GM12878 (cell line): Measurements from ENCODE around the gene STK32A. TPM values are rescaled to one million over a fixed set of nuclear protein-coding genes. Genes with fewer than 3 reads are reported as not detected.

Experiments used
- ATAC-seq: fragments of 200-7000 bp; cut with Tn5 transposase; 3 replicates; pipeline ENCODE4 v1.9.1; 2020; ENCODE audit warnings: mild to moderate bottlenecking, moderate library complexity
- BruUV-seq: library from RNA; stranded (reverse); fragments of 400-500 nt; replicated peaks from 2 replicates; lab custom pipeline; 2021; lab: Mats Ljungman, UMichigan
- CTCF ChIA-PET: fragments of 300-600 bp; sonication (Branson Sonifier 250); formaldehyde crosslinking; extraction: SDS; loops from one replicate; lab custom pipeline; 2021; ENCODE audit warnings: inconsistent platforms; lab: Yijun Ruan, JAX
- POLR2A ChIA-PET: fragments of 350-600 bp; formaldehyde crosslinking; extraction: SDS; loops from one replicate; lab custom pipeline; 2021; ENCODE audit warnings: inconsistent platforms; lab: Charles Lee
- RAD21 ChIA-PET: fragments of 300-600 bp; sonication (Branson Sonifier 250); formaldehyde crosslinking; loops from one replicate; lab custom pipeline; 2023; ENCODE audit warnings: antibody characterized with exemption; ENCODE audit not compliant: unreplicated experiment; lab: Charles Lee
- SMC1A ChIA-PET: fragments of 300-600 bp; sonication (Branson Sonifier 250); formaldehyde crosslinking; loops from one replicate; lab custom pipeline; 2023; ENCODE audit not compliant: unreplicated experiment, uncharacterized antibody; lab: Charles Lee
- DNase-seq: peaks from one replicate; pipeline ENCODE4 v3.0.0-alpha.2; 2011; ENCODE audit warnings: low read depth, low spot score
- FAIRE-seq: peaks from 3 replicates; lab custom pipeline; 2011; peaks lifted over from hg19 to GRCh38; lab: Jason Lieb, UNC
- H2AFZ ChIP-seq: 2 replicates; pipeline ENCODE4 v1.6.0; 2011; ENCODE audit warnings: low read depth, low read length, control low read depth; ENCODE audit not compliant: control insufficient read depth
- H3K27ac ChIP-seq: 2 replicates; pipeline ENCODE4 v1.5.1; 2011; ENCODE audit warnings: control low read depth; ENCODE audit not compliant: control insufficient read depth, insufficient read depth
- H3K27me3 ChIP-seq, 2 experiments: replicated peaks in 1 of 2; 2 replicates each; pipeline versions ENCODE4 v1.6.0 to v1.6.1; 2011; ENCODE audit warnings: low read length in 1 of 2; ENCODE audit not compliant: control insufficient read depth in 2 of 2, insufficient read depth in 2 of 2
- H3K36me3 ChIP-seq, 2 experiments: 2 replicates each; pipeline ENCODE4 v1.5.1; 2011; ENCODE audit warnings: low read length in 1 of 2; ENCODE audit not compliant: control insufficient read depth in 2 of 2, insufficient read depth in 2 of 2
- H3K4me1 ChIP-seq: 2 replicates; pipeline ENCODE4 v1.6.1; 2011; ENCODE audit warnings: mild to moderate bottlenecking, low read length, moderate library complexity, mixed read lengths; ENCODE audit not compliant: control insufficient read depth, insufficient read depth
- H3K4me2 ChIP-seq: 2 replicates; pipeline ENCODE4 v1.6.0; 2011; ENCODE audit warnings: control low read depth; ENCODE audit not compliant: control insufficient read depth, insufficient read depth
- H3K4me3 ChIP-seq: fragments of 200-600 bp; sonication (generic); 2 replicates; pipeline ENCODE4 v1.5.1; 2016
- H3K79me2 ChIP-seq: 2 replicates; pipeline ENCODE4 v1.6.0; 2011; ENCODE audit warnings: low read length; ENCODE audit not compliant: control insufficient read depth, insufficient read depth
- H3K9ac ChIP-seq: 2 replicates; pipeline ENCODE4 v1.8.0; 2011; ENCODE audit warnings: low read length, control low read depth, mixed read lengths; ENCODE audit not compliant: control insufficient read depth, insufficient read depth
- H3K9me3 ChIP-seq: replicated peaks from 3 replicates; pipeline ENCODE4 v1.5.1; 2011; ENCODE audit warnings: mild to moderate bottlenecking, low read length; ENCODE audit not compliant: control insufficient read depth, insufficient read depth
- H4K20me1 ChIP-seq: 2 replicates; pipeline ENCODE4 v1.6.0; 2011; ENCODE audit not compliant: control insufficient read depth, insufficient read depth
- BACH1 ChIP-seq: fragments of 450-650 bp; IDR thresholded peaks from 2 replicates; pipeline ENCODE4 v1.6.1; 2017; ENCODE audit warnings: mild to moderate bottlenecking, borderline replicate concordance
- CBFB ChIP-seq: IDR thresholded peaks from 2 replicates; pipeline ENCODE4 v1.6.1; 2016; ENCODE audit warnings: antibody characterized with exemption, low read depth
- HDAC2 ChIP-seq: fragments of 200-600 bp; sonication (generic); IDR thresholded peaks from 2 replicates; pipeline ENCODE4 v1.6.1; 2017
- SIN3A ChIP-seq: IDR thresholded peaks from 2 replicates; pipeline ENCODE4 v1.6.1; 2012; ENCODE audit warnings: low read depth, low read length, improper control_type of control experiment
- ZBTB33 ChIP-seq: fragments of 450-650 bp; IDR thresholded peaks from 2 replicates; pipeline ENCODE4 v1.6.1; 2017; ENCODE audit warnings: mild to moderate bottlenecking
- ZNF207 ChIP-seq: fragments of 450-650 bp; IDR thresholded peaks from 2 replicates; pipeline ENCODE4 v1.6.1; 2014; ENCODE audit warnings: antibody characterized with exemption, mild to moderate bottlenecking, borderline replicate concordance
- ZNF592 ChIP-seq: fragments of 450-650 bp; IDR thresholded peaks from 2 replicates; pipeline ENCODE4 v1.6.1; 2017; ENCODE audit warnings: mild to moderate bottlenecking, moderate library complexity
- WGBS: methylation state at CpG from one replicate; pipeline ENCODE4 v1.1.6; 2016; ENCODE audit warnings: low lambda C conversion rate; ENCODE audit not compliant: insufficient replicate concordance, insufficient coverage; ENCODE audit errors: missing lambda C conversion rate; 5-methylcytosine and 5-hydroxymethylcytosine counted together
- in situ Hi-C: fragments of 300-500 bp; cut with MboI; formaldehyde crosslinking; loops from 9 replicates; pipeline ENCODE4 v1.14.3; 2018; ENCODE audit warnings: mixed read lengths
- intact Hi-C: fragments of 100-400 bp; cut with micrococcal nuclease; formaldehyde crosslinking; loops from one replicate; pipeline ENCODE4 v1.14.2; 2022; ENCODE audit not compliant: unreplicated experiment
- polyA plus RNA-seq, 11 experiments: library from polyadenylated mRNA; depleted of rRNA in 4 of 11; unstranded in 6 of 11; stranded (reverse) in 5 of 11; fragments of >200 nt; fragmentation: Nextera tagmentation in 4 of 11; fragmentation: Illumina TruSeq in 1 of 11; extraction: Ambion mirVana in 4 of 11; extraction: Trizol in 1 of 11; gene quantifications; 1 replicate in 1 of 11; 2 replicates in 10 of 11; pipeline versions ENCODE4 v1.2.1 to v1.2.3, GENCODE V29; 2011 to 2016; ENCODE audit warnings: inconsistent platforms in 2 of 11, missing spikeins in 2 of 11, low read depth in 1 of 11
- total RNA-seq, 4 experiments: library from RNA; depleted of rRNA in 3 of 4; stranded (reverse); fragments of >200 nt in 3 of 4; fragmentation: Illumina TruSeq in 1 of 4; extraction: Trizol in 1 of 4; gene quantifications; 2 replicates each; pipeline versions ENCODE4 v1.2.1 to v1.2.3, GENCODE V29; 2013 to 2021
- TF ChIP-seq, protein P1 (sequence below): fragments of 450-650 bp; conservative IDR thresholded peaks from 2 replicates; pipeline ENCODE4 v1.6.1; 2017; ENCODE audit warnings: mild to moderate bottlenecking, moderate library complexity

Gene STK32A
- total and polyA plus RNA-seq, 10 of the 15 experiments (the other 5 are each of a cell fraction or from before 2014, with no cell fraction given), result under 0.01 to 0.10 TPM; not detected in 8

DNA sequence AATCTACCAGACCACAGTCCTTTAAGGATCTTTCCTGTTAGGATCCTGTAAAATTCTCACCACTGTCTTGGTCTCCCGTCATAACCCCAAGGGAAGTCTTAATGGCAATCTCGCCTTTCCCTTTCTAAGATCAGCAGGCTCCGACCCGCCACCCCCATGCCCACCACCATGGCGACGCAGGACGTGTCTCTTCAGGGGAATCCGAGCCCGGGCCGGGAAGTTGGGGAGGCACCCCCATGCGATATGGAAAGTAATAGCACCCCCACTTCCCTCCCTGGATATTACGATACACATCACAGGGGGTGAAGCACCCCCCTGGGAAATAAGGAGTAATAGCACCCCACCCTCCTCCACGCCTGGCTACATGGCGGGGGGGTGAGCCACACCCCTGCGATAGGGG, 8.3 kb upstream of the STK32A start (continued):
- TF ChIP-seq ZNF592 (no peak), BACH1 (no peak)

DNA sequence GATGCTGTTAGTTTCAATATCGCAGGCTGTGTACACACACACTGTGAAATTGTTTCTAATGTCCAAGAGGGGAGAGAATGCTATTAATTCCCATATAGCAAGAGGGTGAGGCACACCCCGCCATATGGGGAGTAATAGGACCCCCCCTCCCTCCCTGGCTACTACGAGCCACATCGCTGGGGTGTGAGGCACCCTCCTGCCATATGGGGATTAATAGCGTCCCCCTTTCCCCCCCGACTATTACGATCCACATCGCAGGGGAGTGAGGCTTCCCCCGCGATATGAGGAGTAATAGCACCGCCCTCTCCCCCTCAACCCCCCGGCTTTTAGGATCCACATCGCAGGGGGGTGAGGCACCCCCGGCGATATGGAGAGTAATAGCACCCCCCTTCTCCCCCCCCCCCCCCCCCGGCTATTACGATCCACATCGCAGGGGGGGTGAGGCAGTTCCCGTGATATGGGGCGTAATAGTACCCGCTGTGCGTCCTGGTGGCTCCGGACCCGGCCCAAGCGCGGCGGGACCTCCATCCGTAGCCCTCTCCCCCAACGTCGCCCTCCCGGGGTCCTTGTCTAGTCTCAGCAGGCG, 494 bp upstream of the STK32A start:
- no peak overlapping the region for H3K4me2 ChIP-seq
- H3K36me3 ChIP-seq, result no peaks in the 10 kb centered on the region
- TF ChIP-seq CBFB, result no peak
- TF ChIP-seq, protein P1, sequence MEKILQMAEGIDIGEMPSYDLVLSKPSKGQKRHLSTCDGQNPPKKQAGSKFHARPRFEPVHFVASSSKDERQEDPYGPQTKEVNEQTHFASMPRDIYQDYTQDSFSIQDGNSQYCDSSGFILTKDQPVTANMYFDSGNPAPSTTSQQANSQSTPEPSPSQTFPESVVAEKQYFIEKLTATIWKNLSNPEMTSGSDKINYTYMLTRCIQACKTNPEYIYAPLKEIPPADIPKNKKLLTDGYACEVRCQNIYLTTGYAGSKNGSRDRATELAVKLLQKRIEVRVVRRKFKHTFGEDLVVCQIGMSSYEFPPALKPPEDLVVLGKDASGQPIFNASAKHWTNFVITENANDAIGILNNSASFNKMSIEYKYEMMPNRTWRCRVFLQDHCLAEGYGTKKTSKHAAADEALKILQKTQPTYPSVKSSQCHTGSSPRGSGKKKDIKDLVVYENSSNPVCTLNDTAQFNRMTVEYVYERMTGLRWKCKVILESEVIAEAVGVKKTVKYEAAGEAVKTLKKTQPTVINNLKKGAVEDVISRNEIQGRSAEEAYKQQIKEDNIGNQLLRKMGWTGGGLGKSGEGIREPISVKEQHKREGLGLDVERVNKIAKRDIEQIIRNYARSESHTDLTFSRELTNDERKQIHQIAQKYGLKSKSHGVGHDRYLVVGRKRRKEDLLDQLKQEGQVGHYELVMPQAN, result no peak
- TF ChIP-seq ZNF207, result no peak
- TF ChIP-seq SIN3A, result no peak
- TF ChIP-seq HDAC2, result no peak
- TF ChIP-seq ZBTB33, result no peak
- H3K4me1 ChIP-seq, result no peaks in the 10 kb centered on the region
- no peak for ATAC-seq
- SMC1A ChIA-PET, result no interaction called here
- POLR2A ChIA-PET, result no interaction called here
- H3K9ac ChIP-seq, result no peak overlapping the region
- in situ Hi-C loops (no loop called here), intact Hi-C loops (no loop called here)
- FAIRE-seq, result no peak
- H2AFZ ChIP-seq, result no peak overlapping the region
- RAD21 ChIA-PET, result no interaction called here
- no peaks in the 10 kb centered on the region; a peak in 2 of 4 replicates for H3K27me3 ChIP-seq
- H3K27ac ChIP-seq, result no peak overlapping the region
- H3K4me3 ChIP-seq, result no peak overlapping the region
- CTCF ChIA-PET, result no interaction called here
- 35% methylated on average over 20 of the region's 32 CpGs for WGBS
- no peaks in the 10 kb centered on the region for H4K20me1 ChIP-seq
- no TSS peak for BruUV-seq
- DNase-seq, result no peak
- H3K9me3 ChIP-seq, result no peaks in the 10 kb centered on the region
- H3K79me2 ChIP-seq, result no peaks in the 10 kb centered on the region
